Measurements from ENCODE around the gene EZR. TPM values are rescaled to one million over a fixed set of nuclear protein-coding genes. Genes with fewer than 3 reads are reported as not detected.

EZR gene
- total RNA-seq, 3 donors from 2014 or later, result 29.1 to 154 (median 59.3) TPM

DNA sequence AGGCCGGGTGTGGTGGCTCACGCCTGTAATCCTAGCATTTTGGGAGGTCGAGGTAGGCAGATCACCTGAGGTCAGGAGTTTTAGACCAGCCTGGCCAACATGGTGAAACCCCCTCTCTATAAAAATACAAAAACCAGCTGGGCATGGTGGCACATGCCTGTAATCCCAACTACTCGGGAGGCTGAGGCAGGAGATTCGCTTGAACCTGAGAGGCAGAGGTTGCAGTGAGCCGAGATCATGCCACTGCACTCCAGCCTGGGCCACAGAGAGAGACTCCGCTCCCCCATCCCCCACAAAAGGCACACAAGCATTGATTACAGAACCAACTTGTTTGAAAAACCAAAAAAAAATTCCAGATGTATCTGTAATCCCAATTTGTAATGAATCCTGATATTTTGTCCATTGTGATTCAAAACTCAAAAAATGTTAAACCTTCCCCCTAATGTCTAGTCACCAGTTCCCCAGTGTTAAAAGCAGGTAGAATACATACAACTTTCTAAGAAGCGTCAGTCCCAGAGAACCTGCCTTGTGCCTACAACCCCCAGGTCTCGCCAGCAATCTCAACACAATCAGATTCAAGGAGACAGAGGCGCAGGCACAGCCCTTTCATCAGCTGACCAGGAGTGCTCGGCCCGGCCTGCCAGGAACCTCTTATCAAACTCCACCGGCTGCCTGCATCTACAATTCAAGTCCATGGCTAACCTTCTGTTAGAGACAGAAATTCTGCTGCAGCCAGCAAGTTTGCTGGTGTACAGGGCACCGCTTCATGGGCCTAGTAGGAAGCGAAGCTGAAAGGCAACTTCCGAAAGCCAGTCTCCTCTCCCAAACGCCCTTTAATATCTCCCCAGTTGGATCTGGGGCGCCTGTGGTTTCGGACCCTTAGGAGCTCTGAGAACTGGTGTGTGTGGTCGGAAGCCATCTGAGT, 2.1 kb downstream of the EZR start:
- peak overlapping the region; percentile 99 for H3K27ac ChIP-seq

GRCh38 chr6:158816329-158816728, 2.8 kb downstream of the EZR start:
- H3K27ac ChIP-seq, result peak overlapping the region in 1 of 2 donors; percentile 99
- TF ChIP-seq CTCF (IDR thresholded peaks at IDR 0.05) (no peak), POLR2A (IDR thresholded peaks at IDR 0.05) (no peak), POLR2AphosphoS5 (IDR thresholded peaks at IDR 0.05) (no peak)
- H3K4me3 ChIP-seq, result peak overlapping the region in 2 of 3 donors; percentile 92 to 93
- H3K27me3 ChIP-seq, result no peaks in the 10 kb centered on the region
- intact Hi-C loops (cut with DNase I; ENCODE audit: low total_unique reads), result no loop called here
- DNase-seq (ENCODE audit: low spot score in 2 of 2), result no peak
- H3K36me3 ChIP-seq, result no peaks in the 10 kb centered on the region
- H3K4me1 ChIP-seq, result no peaks in the 10 kb centered on the region
- H3K9me3 ChIP-seq, result no peaks in the 10 kb centered on the region

More for the DNA sequence above, 2.1 kb downstream of the EZR start:
- H3K4me3 ChIP-seq, result peak overlapping the region; percentile 85 to 93 (median 92)
- no peak for TF ChIP-seq CTCF (IDR thresholded peaks at IDR 0.05)
- no peak for TF ChIP-seq POLR2A (IDR thresholded peaks at IDR 0.05)
- TF ChIP-seq POLR2AphosphoS5 (IDR thresholded peaks at IDR 0.05), result no peak
- H3K27me3 ChIP-seq, result no peaks in the 10 kb centered on the region
- no peak for DNase-seq (ENCODE audit: low spot score in 2 of 2)
- no peaks in the 10 kb centered on the region for H3K4me1 ChIP-seq
- intact Hi-C loops (cut with DNase I; ENCODE audit: low total_unique reads), result no loop called here
- H3K36me3 ChIP-seq, result no peaks in the 10 kb centered on the region
- no peaks in the 10 kb centered on the region for H3K9me3 ChIP-seq

- Histone ChIP-seq H3K27me3 (no peaks in the 10 kb centered on the region), H3K4me1 (no peaks in the 10 kb centered on the region), H3K27ac (no peak overlapping the region), H3K9me3 (no peaks in the 10 kb centered on the region), H3K36me3 (no peaks in the 10 kb centered on the region), H3K4me3 (no peak overlapping the region)
- intact Hi-C loops (cut with DNase I; ENCODE audit: low total_unique reads), result no loop called here
- TF ChIP-seq CTCF (IDR thresholded peaks at IDR 0.05), result no peak
- no peak for TF ChIP-seq POLR2AphosphoS5 (IDR thresholded peaks at IDR 0.05)
- no peak for DNase-seq (ENCODE audit: low spot score in 2 of 2)
Measured at GRCh38 chr6:158815907-158816306, 3.3 kb downstream of the EZR start.

- Histone ChIP-seq H3K27ac (no peak overlapping the region), H3K9me3 (no peaks in the 10 kb centered on the region), H3K36me3 (no peaks in the 10 kb centered on the region), H3K4me3 (peak overlapping the region in 1 of 3 donors; percentile 2), H3K27me3 (no peaks in the 10 kb centered on the region), H3K4me1 (no peaks in the 10 kb centered on the region)
- no peak for DNase-seq (ENCODE audit: low spot score in 2 of 2)
- intact Hi-C loops (cut with DNase I; ENCODE audit: low total_unique reads), result no loop called here
- TF ChIP-seq POLR2A (IDR thresholded peaks at IDR 0.05), result no peak
- TF ChIP-seq CTCF (IDR thresholded peaks at IDR 0.05), result no peak
- no peak for TF ChIP-seq POLR2AphosphoS5 (IDR thresholded peaks at IDR 0.05)
Measured at GRCh38 chr6:158815379-158815724, 3.8 kb downstream of the EZR start.

DNA sequence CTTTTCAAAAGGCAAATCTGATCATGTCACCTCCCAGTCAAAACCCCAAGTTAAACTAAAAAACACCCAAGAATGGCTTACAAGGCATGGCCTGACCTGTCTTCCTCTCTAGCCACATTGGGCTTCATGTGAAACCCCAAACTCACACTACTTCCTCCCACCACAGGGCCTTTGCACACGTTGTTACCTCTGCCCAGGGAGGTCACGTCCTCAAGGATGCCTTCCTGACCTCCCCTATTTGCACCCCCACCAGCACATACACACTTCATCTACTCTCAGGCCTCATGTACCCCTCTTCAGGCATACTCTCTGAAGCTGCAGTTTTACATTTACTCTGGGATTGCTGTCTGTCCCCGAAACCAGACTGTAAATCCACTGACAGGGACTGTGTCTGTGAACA, 6.1 kb downstream of the EZR start:
- TF ChIP-seq POLR2A (IDR thresholded peaks at IDR 0.05) (no peak), POLR2AphosphoS5 (IDR thresholded peaks at IDR 0.05) (no peak), CTCF (IDR thresholded peaks at IDR 0.05) (no peak)
- intact Hi-C loops (cut with DNase I; ENCODE audit: low total_unique reads), result no loop called here
- no peak overlapping the region for H3K4me3 ChIP-seq
- H3K4me1 ChIP-seq, result no peaks in the 10 kb centered on the region
- H3K27ac ChIP-seq, result no peak overlapping the region
- DNase-seq (ENCODE audit: low spot score in 2 of 2), result no peak
- no peaks in the 10 kb centered on the region for H3K9me3 ChIP-seq
- H3K27me3 ChIP-seq, result no peaks in the 10 kb centered on the region
- no peaks in the 10 kb centered on the region for H3K36me3 ChIP-seq

Measured in breast epithelium (tissue), 4 donors.